ENCODE measurements around the gene SMC1A.

SMC1A gene

DNA sequence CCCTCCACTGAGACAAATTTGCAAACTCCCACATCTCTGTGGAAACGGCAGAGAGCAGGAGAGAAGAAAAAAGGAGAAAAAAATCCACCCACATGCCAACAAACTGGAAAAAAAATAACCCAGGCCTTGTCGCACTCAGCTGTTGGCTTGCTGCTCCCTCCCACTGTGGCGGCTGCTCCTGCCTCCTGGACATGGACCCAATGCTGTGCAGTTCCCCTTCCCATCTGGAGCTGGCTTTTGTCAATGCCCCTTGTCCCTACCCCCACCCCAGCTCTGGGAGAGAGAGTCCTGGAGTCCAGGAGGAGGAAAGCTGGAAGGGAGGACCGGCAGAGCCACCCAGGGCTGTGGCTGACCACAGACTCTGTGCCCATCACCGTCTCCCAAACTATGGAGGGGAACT lies 90.2 kb downstream of the SMC1A start:
- ATAC-seq: no peak
- no peak for TF ChIP-seq ARNTL (CRISPR knock-in tag; IDR thresholded peaks at IDR 0.05; ENCODE audit: borderline replicate concordance, low read depth)
- TF ChIP-seq, protein P1, sequence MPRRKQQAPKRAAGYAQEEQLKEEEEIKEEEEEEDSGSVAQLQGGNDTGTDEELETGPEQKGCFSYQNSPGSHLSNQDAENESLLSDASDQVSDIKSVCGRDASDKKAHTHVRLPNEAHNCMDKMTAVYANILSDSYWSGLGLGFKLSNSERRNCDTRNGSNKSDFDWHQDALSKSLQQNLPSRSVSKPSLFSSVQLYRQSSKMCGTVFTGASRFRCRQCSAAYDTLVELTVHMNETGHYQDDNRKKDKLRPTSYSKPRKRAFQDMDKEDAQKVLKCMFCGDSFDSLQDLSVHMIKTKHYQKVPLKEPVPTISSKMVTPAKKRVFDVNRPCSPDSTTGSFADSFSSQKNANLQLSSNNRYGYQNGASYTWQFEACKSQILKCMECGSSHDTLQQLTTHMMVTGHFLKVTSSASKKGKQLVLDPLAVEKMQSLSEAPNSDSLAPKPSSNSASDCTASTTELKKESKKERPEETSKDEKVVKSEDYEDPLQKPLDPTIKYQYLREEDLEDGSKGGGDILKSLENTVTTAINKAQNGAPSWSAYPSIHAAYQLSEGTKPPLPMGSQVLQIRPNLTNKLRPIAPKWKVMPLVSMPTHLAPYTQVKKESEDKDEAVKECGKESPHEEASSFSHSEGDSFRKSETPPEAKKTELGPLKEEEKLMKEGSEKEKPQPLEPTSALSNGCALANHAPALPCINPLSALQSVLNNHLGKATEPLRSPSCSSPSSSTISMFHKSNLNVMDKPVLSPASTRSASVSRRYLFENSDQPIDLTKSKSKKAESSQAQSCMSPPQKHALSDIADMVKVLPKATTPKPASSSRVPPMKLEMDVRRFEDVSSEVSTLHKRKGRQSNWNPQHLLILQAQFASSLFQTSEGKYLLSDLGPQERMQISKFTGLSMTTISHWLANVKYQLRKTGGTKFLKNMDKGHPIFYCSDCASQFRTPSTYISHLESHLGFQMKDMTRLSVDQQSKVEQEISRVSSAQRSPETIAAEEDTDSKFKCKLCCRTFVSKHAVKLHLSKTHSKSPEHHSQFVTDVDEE (CRISPR knock-in tag; IDR thresholded peaks at IDR 0.05): no peak
- TF ChIP-seq CSDC2 (CRISPR knock-in tag; IDR thresholded peaks at IDR 0.05): no peak
- no peak for TF ChIP-seq RARB (CRISPR knock-in tag; IDR thresholded peaks at IDR 0.05)
- TF ChIP-seq ZNF565 (CRISPR knock-in tag; conservative IDR thresholded peaks at IDR 0.05; ENCODE audit: low read depth): no peak
- TF ChIP-seq GLIS3 (CRISPR knock-in tag; IDR thresholded peaks at IDR 0.05): no peak
- no peak for TF ChIP-seq ZC3H10 (CRISPR knock-in tag; IDR thresholded peaks at IDR 0.05)
- no peak for TF ChIP-seq ESRRG (CRISPR knock-in tag; IDR thresholded peaks at IDR 0.05)
- TF ChIP-seq TOX (CRISPR knock-in tag; IDR thresholded peaks at IDR 0.05; ENCODE audit: borderline replicate concordance): no peak
- TF ChIP-seq OSR1 (CRISPR knock-in tag; IDR thresholded peaks at IDR 0.05): no peak
- no peak for TF ChIP-seq SNAI2 (CRISPR knock-in tag; IDR thresholded peaks at IDR 0.05)
- no peak for TF ChIP-seq ZNF8 (CRISPR knock-in tag; IDR thresholded peaks at IDR 0.05)
- no peak for TF ChIP-seq ZFP3 (CRISPR knock-in tag; IDR thresholded peaks at IDR 0.05)

DNA sequence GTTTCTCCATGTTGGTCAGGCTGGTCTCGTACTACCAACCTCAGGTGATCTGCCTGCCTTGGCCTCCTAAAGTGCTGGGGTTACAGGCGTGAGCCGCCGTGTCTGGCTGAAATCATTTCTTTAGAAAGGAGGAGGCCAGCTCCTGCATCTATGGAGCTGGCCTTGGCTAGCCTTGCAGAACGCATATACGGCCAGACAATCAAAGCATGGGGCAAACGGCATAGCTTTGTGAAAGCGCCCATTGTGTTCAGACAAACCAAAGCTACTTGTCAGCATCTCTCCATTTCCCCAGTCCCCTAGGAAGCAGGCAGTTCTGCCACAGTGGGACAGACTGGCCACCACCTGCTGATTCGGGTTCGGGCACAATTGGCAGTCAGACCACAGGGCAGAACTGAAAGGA lies 92.1 kb downstream of the SMC1A start:
- TF ChIP-seq PPARA (CRISPR knock-in tag; IDR thresholded peaks at IDR 0.05; ENCODE audit: borderline replicate concordance) (no peak), OSR1 (CRISPR knock-in tag; IDR thresholded peaks at IDR 0.05) (no peak), BACH2 (CRISPR knock-in tag; IDR thresholded peaks at IDR 0.05; ENCODE audit: borderline replicate concordance) (no peak), TCF4 (CRISPR knock-in tag; IDR thresholded peaks at IDR 0.05; ENCODE audit: borderline replicate concordance) (no peak), ZNF8 (CRISPR knock-in tag; IDR thresholded peaks at IDR 0.05) (no peak), CSDC2 (CRISPR knock-in tag; IDR thresholded peaks at IDR 0.05) (no peak), ISL1 (CRISPR knock-in tag; IDR thresholded peaks at IDR 0.05) (no peak), TOX (CRISPR knock-in tag; IDR thresholded peaks at IDR 0.05; ENCODE audit: borderline replicate concordance) (no peak), SNAI2 (CRISPR knock-in tag; IDR thresholded peaks at IDR 0.05) (no peak), ZFP30 (CRISPR knock-in tag; IDR thresholded peaks at IDR 0.05) (no peak), RARB (CRISPR knock-in tag; IDR thresholded peaks at IDR 0.05) (no peak), ARNTL (CRISPR knock-in tag; IDR thresholded peaks at IDR 0.05; ENCODE audit: borderline replicate concordance, low read depth) (no peak), ZNF565 (CRISPR knock-in tag; conservative IDR thresholded peaks at IDR 0.05; ENCODE audit: low read depth) (no peak), ZFP3 (CRISPR knock-in tag; IDR thresholded peaks at IDR 0.05) (no peak), ZNF70 (CRISPR knock-in tag; IDR thresholded peaks at IDR 0.05) (no peak), GLIS3 (CRISPR knock-in tag; IDR thresholded peaks at IDR 0.05) (no peak)
- TF ChIP-seq, protein P2, sequence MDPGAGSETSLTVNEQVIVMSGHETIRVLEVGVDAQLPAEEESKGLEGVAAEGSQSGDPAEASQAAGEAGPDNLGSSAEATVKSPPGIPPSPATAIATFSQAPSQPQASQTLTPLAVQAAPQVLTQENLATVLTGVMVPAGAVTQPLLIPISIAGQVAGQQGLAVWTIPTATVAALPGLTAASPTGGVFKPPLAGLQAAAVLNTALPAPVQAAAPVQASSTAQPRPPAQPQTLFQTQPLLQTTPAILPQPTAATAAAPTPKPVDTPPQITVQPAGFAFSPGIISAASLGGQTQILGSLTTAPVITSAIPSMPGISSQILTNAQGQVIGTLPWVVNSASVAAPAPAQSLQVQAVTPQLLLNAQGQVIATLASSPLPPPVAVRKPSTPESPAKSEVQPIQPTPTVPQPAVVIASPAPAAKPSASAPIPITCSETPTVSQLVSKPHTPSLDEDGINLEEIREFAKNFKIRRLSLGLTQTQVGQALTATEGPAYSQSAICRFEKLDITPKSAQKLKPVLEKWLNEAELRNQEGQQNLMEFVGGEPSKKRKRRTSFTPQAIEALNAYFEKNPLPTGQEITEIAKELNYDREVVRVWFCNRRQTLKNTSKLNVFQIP (CRISPR knock-in tag; IDR thresholded peaks at IDR 0.05; ENCODE audit: borderline replicate concordance, low read depth): no peak
- TF ChIP-seq, protein P3, sequence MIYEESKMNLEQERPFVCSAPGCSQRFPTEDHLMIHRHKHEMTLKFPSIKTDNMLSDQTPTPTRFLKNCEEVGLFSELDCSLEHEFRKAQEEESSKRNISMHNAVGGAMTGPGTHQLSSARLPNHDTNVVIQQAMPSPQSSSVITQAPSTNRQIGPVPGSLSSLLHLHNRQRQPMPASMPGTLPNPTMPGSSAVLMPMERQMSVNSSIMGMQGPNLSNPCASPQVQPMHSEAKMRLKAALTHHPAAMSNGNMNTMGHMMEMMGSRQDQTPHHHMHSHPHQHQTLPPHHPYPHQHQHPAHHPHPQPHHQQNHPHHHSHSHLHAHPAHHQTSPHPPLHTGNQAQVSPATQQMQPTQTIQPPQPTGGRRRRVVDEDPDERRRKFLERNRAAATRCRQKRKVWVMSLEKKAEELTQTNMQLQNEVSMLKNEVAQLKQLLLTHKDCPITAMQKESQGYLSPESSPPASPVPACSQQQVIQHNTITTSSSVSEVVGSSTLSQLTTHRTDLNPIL (CRISPR knock-in tag; IDR thresholded peaks at IDR 0.05; ENCODE audit: low read depth): no peak
- TF ChIP-seq, protein P4, sequence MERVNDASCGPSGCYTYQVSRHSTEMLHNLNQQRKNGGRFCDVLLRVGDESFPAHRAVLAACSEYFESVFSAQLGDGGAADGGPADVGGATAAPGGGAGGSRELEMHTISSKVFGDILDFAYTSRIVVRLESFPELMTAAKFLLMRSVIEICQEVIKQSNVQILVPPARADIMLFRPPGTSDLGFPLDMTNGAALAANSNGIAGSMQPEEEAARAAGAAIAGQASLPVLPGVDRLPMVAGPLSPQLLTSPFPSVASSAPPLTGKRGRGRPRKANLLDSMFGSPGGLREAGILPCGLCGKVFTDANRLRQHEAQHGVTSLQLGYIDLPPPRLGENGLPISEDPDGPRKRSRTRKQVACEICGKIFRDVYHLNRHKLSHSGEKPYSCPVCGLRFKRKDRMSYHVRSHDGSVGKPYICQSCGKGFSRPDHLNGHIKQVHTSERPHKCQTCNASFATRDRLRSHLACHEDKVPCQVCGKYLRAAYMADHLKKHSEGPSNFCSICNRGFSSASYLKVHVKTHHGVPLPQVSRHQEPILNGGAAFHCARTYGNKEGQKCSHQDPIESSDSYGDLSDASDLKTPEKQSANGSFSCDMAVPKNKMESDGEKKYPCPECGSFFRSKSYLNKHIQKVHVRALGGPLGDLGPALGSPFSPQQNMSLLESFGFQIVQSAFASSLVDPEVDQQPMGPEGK (CRISPR knock-in tag; IDR thresholded peaks at IDR 0.05; ENCODE audit: borderline replicate concordance): no peak
- TF ChIP-seq, protein P1 (CRISPR knock-in tag; IDR thresholded peaks at IDR 0.05): no peak
- ATAC-seq: no peak

Measured in SK-N-SH treated with all-trans-retinoic acid at 6 μM for 48 hours (cell line).